HG02623 (cell line): ENCODE data around the gene PTPRD.

Experiments used
- ATAC-seq: cut with Tn5 transposase; IDR thresholded peaks from one replicate; pipeline ENCODE4 v1.9.1; 2021; ENCODE audit warnings: moderate library complexity; ENCODE audit not compliant: unreplicated experiment

PTPRD gene

GRCh38 chr9:10612641-10613398, at the start of gene PTPRD:
Gene PTPRD, minus strand, starts transcription at chr9:10613002.
- peak; percentile 93 for ATAC-seq

GRCh38 chr9:10661994-10662393, 49.2 kb upstream of the PTPRD start:
- ATAC-seq, result no peak

- ATAC-seq, result no peak
Measured at GRCh38 chr9:10661376-10661775, 48.6 kb upstream of the PTPRD start.

- no peak for ATAC-seq
Measured at GRCh38 chr9:10651012-10651411, 38.2 kb upstream of the PTPRD start.

GRCh38 chr9:10649076-10649475, 36.3 kb upstream of the PTPRD start:
- ATAC-seq, result no peak

- ATAC-seq, result no peak
Measured at GRCh38 chr9:10633785-10634184, 21.0 kb upstream of the PTPRD start.

GRCh38 chr9:10614196-10614800, 1.5 kb upstream of the PTPRD start:
- no peak for ATAC-seq

- no peak for ATAC-seq
Measured at GRCh38 chr9:10613419-10613818, 617 bp upstream of the PTPRD start.

GRCh38 chr9:10605388-10605787, 7.4 kb downstream of the PTPRD start:
- ATAC-seq, result no peak

GRCh38 chr9:10604927-10605326, 7.9 kb downstream of the PTPRD start:
- no peak for ATAC-seq

- ATAC-seq, result no peak
Measured at GRCh38 chr9:10597801-10598200, 15.0 kb downstream of the PTPRD start.

- no peak for ATAC-seq
Measured at GRCh38 chr9:10594482-10594881, 18.3 kb downstream of the PTPRD start.

GRCh38 chr9:10586407-10586806, 26.4 kb downstream of the PTPRD start:
- ATAC-seq, result no peak

- ATAC-seq, result no peak
Measured at GRCh38 chr9:10571699-10572098, 41.1 kb downstream of the PTPRD start.

- no peak for ATAC-seq
Measured at GRCh38 chr9:10566848-10567247, 46.0 kb downstream of the PTPRD start.

GRCh38 chr9:10562581-10563343, 50.0 kb downstream of the PTPRD start:
- ATAC-seq, result no peak

- ATAC-seq, result no peak
Measured at GRCh38 chr9:10548348-10548747, 64.5 kb downstream of the PTPRD start.

- no peak for ATAC-seq
Measured at GRCh38 chr9:10538073-10538472, 74.7 kb downstream of the PTPRD start.

- ATAC-seq, result no peak
Measured at GRCh38 chr9:10534850-10535249, 78.0 kb downstream of the PTPRD start.

- ATAC-seq, result no peak
Measured at GRCh38 chr9:10525972-10526371, 86.8 kb downstream of the PTPRD start.

- no peak for ATAC-seq
Measured at GRCh38 chr9:10523164-10523563, 89.6 kb downstream of the PTPRD start.

- ATAC-seq, result no peak
Measured at GRCh38 chr9:10512144-10512543, 100.7 kb downstream of the PTPRD start.
